B cell (primary cell): ENCODE measurements around the gene MIGA1.

Experiments used
- EZH2 ChIP-seq: IDR thresholded peaks from 2 replicates; pipeline ENCODE4 v1.6.1; 2012; ENCODE audit warnings: borderline replicate concordance, low read depth, mild to moderate bottlenecking, moderate library complexity, low read length; ENCODE audit not compliant: insufficient read depth, poor library complexity, severe bottlenecking
- TF ChIP-seq, protein P1 (sequence below): fragments of 200-600 bp; IDR thresholded peaks from one replicate; pipeline ENCODE4 v1.8.0; 2022; ENCODE audit warnings: antibody characterized with exemption, mild to moderate bottlenecking

DNA sequence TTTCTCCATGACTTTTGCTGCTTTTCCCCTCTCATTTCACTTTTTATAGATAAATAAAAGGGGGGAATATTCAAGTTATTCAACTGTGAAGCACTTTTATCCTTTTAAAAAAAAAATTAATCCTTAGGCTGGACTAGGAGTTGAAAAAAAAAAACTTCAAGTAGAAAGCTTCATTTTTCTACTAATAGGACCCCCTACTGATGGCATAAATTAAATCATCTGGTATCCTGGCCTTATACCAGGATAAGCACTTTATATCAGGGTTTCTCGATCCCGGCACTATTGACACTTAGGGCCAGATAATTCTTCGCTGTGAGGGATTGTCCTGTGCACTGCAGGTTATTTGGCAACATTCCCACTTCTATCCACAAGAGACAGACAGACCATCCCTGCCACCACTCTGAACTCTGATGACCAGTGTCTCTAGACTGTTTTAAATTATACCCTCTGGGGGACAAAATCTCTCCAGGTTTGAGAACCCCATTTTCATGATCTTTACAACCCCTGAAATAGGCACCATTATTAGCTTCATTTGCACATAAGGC is 37.4 kb upstream of the MIGA1 start:
- TF ChIP-seq, protein P1, sequence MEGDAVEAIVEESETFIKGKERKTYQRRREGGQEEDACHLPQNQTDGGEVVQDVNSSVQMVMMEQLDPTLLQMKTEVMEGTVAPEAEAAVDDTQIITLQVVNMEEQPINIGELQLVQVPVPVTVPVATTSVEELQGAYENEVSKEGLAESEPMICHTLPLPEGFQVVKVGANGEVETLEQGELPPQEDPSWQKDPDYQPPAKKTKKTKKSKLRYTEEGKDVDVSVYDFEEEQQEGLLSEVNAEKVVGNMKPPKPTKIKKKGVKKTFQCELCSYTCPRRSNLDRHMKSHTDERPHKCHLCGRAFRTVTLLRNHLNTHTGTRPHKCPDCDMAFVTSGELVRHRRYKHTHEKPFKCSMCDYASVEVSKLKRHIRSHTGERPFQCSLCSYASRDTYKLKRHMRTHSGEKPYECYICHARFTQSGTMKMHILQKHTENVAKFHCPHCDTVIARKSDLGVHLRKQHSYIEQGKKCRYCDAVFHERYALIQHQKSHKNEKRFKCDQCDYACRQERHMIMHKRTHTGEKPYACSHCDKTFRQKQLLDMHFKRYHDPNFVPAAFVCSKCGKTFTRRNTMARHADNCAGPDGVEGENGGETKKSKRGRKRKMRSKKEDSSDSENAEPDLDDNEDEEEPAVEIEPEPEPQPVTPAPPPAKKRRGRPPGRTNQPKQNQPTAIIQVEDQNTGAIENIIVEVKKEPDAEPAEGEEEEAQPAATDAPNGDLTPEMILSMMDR, result no peak
- TF ChIP-seq EZH2, result no peak
